NCI-H2107 (cell line): ENCODE data around the gene BRF1.

Experiments used
- DNase-seq: peaks from one replicate; lab custom pipeline; 2025; lab: John Stamatoyannopoulos, UW

Gene BRF1

GRCh38 chr14:105267820-105268548 lies 32.8 kb downstream of the BRF1 start:
- no peak for DNase-seq

GRCh38 chr14:105261781-105262180 lies 39.0 kb downstream of the BRF1 start:
- no peak for DNase-seq

GRCh38 chr14:105260959-105261358 lies 39.8 kb downstream of the BRF1 start:
- no peak for DNase-seq

- DNase-seq = no peak
Measured at GRCh38 chr14:105258846-105259245, 42.0 kb downstream of the BRF1 start.

GRCh38 chr14:105257464-105257863 lies 43.3 kb downstream of the BRF1 start:
- no peak for DNase-seq

GRCh38 chr14:105256292-105256960 lies 44.4 kb downstream of the BRF1 start:
- no peak for DNase-seq

GRCh38 chr14:105255021-105255507 lies 45.7 kb downstream of the BRF1 start:
- no peak for DNase-seq

GRCh38 chr14:105253329-105253682 lies 47.5 kb downstream of the BRF1 start:
- DNase-seq = no peak

GRCh38 chr14:105252552-105253328 lies 48.1 kb downstream of the BRF1 start:
- DNase-seq = no peak

GRCh38 chr14:105251920-105252319 lies 48.9 kb downstream of the BRF1 start:
- no peak for DNase-seq

- DNase-seq = no peak
Measured at GRCh38 chr14:105250986-105251385, 49.8 kb downstream of the BRF1 start.

GRCh38 chr14:105250008-105250366 lies 50.8 kb downstream of the BRF1 start:
- no peak for DNase-seq

- no peak for DNase-seq
Measured at GRCh38 chr14:105249182-105250007, 51.4 kb downstream of the BRF1 start.

- DNase-seq = peak; percentile 62
Measured at GRCh38 chr14:105248368-105249181, 52.2 kb downstream of the BRF1 start, which contains the start of gene BTBD6. Gene BTBD6, plus strand, starts transcription at chr14:105248533. Its CDS starts 179 bp downstream, at chr14:105248712.

- DNase-seq = no peak
Measured at GRCh38 chr14:105247715-105248367, 53.0 kb downstream of the BRF1 start.

- DNase-seq = no peak
Measured at GRCh38 chr14:105247026-105247425, 53.8 kb downstream of the BRF1 start.

GRCh38 chr14:105244334-105244733 lies 56.5 kb downstream of the BRF1 start:
- DNase-seq = no peak

- DNase-seq = no peak
Measured at GRCh38 chr14:105241641-105242040, 59.2 kb downstream of the BRF1 start.

GRCh38 chr14:105240811-105241576 lies 59.8 kb downstream of the BRF1 start:
- DNase-seq = no peak
